Measurements from ENCODE around the gene UQCRC1. TPM values are rescaled to one million over a fixed set of nuclear protein-coding genes. Genes with fewer than 3 reads are reported as not detected.

UQCRC1 gene
- total and polyA plus RNA-seq, 2 of the 8 experiments (the other 6 are each of a cell fraction or from before 2014, with no cell fraction given) = 310 to 720 TPM

GRCh38 chr3:48576647-48577046, 32.8 kb downstream of the UQCRC1 start:
- Histone ChIP-seq H2AFZ (ENCODE audit: low read length) (no peak overlapping the region), H3K36me3 (ENCODE audit: control insufficient read depth in 2 of 4, insufficient read depth in 4 of 4, low read length in 3 of 4) (peaks cover 0 to 5% (median 1%) of the 10 kb centered on the region in 4 experiments; a peak in 2 of 8 replicates), H3K27ac (ENCODE audit: low read depth, low read length) (no peak overlapping the region), H3K4me2 (ENCODE audit: insufficient read depth in 1 of 2, low read depth in 2 of 2, low read length in 2 of 2) (no peak overlapping the region), H2BK120ac (replicated peaks; ENCODE audit: low read depth, low read length) (no peak overlapping the region), H2AK5ac (ENCODE audit: low read depth, low read length) (no peak overlapping the region), H3K23ac (ENCODE audit: insufficient read length) (no peak overlapping the region), H2BK20ac (ENCODE audit: low read length) (no peak overlapping the region), H3K4me1 (replicated peaks in 1 of 4; ENCODE audit: control insufficient read depth in 3 of 4, insufficient read depth in 4 of 4, low read length in 3 of 4) (no peaks in the 10 kb centered on the region), H4K20me1 (replicated peaks in 1 of 2; ENCODE audit: control insufficient read depth in 1 of 2, insufficient read depth in 2 of 2, low read length in 2 of 2) (peaks cover 0 to 4% of the 10 kb centered on the region in 2 experiments), H2BK12ac (ENCODE audit: low read depth, low read length) (no peak overlapping the region), H3K18ac (ENCODE audit: extremely low read depth, low read length) (no peak overlapping the region), H4K5ac (ENCODE audit: insufficient read length, low read depth, low read length) (no peak overlapping the region), H3K27me3 (replicated peaks in 1 of 4; ENCODE audit: control insufficient read depth in 3 of 4, extremely low read depth in 1 of 4, insufficient read depth in 3 of 4, low read length in 3 of 4) (no peaks in the 10 kb centered on the region; a peak in 1 of 7 replicates), H3K14ac (ENCODE audit: insufficient read length) (no peak overlapping the region), H3K4ac (replicated peaks; ENCODE audit: insufficient read length, low read depth, low read length) (no peak overlapping the region), H3K56ac (replicated peaks; ENCODE audit: insufficient read length, low read depth, low read length) (no peak overlapping the region), H2BK5ac (ENCODE audit: low read depth, low read length) (no peak overlapping the region), H3K79me1 (ENCODE audit: low read depth, low read length) (no peaks in the 10 kb centered on the region), H4K91ac (replicated peaks; ENCODE audit: insufficient read length, low read length) (no peak overlapping the region), H2BK15ac (ENCODE audit: low read length) (no peak overlapping the region), H4K8ac (ENCODE audit: extremely low read depth, insufficient read depth, low read length) (no peak overlapping the region; the same call in 1 of the 2 replicates), H3K9me3 (ENCODE audit: insufficient read depth in 2 of 2, low read depth in 1 of 2, low read length in 1 of 2) (no peaks in the 10 kb centered on the region), H3K9ac (replicated peaks in 1 of 4; ENCODE audit: extremely low read depth in 1 of 4, low read depth in 3 of 4, low read length in 3 of 4) (no peak overlapping the region), H3K4me3 (ENCODE audit: extremely low read depth in 1 of 4, insufficient read depth in 2 of 4, low read depth in 3 of 4, low read length in 4 of 4) (no peak overlapping the region), H3K23me2 (ENCODE audit: low read depth, low read length) (peaks cover 2% of the 10 kb centered on the region; the same call in 1 of the 2 replicates), H3K79me2 (ENCODE audit: control insufficient read depth in 1 of 2, insufficient read depth in 2 of 2, low read length in 2 of 2) (no peaks in the 10 kb centered on the region)
- POLR2A ChIA-PET (ENCODE audit: partially characterized antibody) = no interaction called here
- CTCF ChIA-PET (ENCODE audit: partially characterized antibody) = interaction anchor here (1.6 kb wide), 1 partner anchor 17 kb away, joined by 6 read pairs; no protein-coding TSS in a partner anchor
- no peak for DNase-seq (ENCODE audit: low read depth in 1 of 2, low spot score in 2 of 2)
- WGBS, 2 experiments (ENCODE audit: extremely low coverage in 1 of 2, insufficient coverage in 1 of 2, insufficient read length in 1 of 2, insufficient replicate concordance in 2 of 2, low coverage in 1 of 2, low lambda C conversion rate in 2 of 2, missing lambda C conversion rate in 1 of 2) = 76% methylated on average over 4 of the region's 4 CpGs; no CpG with 5 or more reads in 1 of the 2 experiments
- FAIRE-seq = no peak
- TF ChIP-seq CHD1 (IDR thresholded peaks at IDR 0.05; ENCODE audit: low read depth, low read length) (no peak), CEBPB (IDR thresholded peaks at IDR 0.05; ENCODE audit: low read depth, low read length) (no peak), SUZ12 (IDR thresholded peaks at IDR 0.05; ENCODE audit: low read length) (no peak), CHD2 (IDR thresholded peaks at IDR 0.05; ENCODE audit: low read length) (no peak)

Measured in H1 (cell line).